Endothelial cell of umbilical vein (primary cell): ENCODE data around the gene TENM4. TPM values are rescaled to one million over a fixed set of nuclear protein-coding genes. Genes with fewer than 3 reads are reported as not detected.
A peak's percentile ranks its signal among the peaks of the same experiment; 100 is the strongest.

Source experiments
- BruUV-seq: library from RNA; stranded (reverse); fragments of 400-500 nt; replicated peaks from 2 replicates; lab custom pipeline; 2021; lab: Mats Ljungman, UMichigan
- CTCF ChIA-PET: fragments of 300-600, 350-600 bp; sonication (Branson Sonifier 250); formaldehyde crosslinking; loops from one replicate; lab custom pipeline; 2021; ENCODE audit warnings: antibody characterized with exemption, inconsistent platforms; lab: Charles Lee
- POLR2A ChIA-PET: fragments of 300-600, 350-600 bp; sonication (Branson Sonifier 250); formaldehyde crosslinking; loops from one replicate; lab custom pipeline; 2021; ENCODE audit warnings: antibody characterized with exemption, inconsistent platforms; lab: Charles Lee
- DNase-seq: peaks from one replicate; pipeline ENCODE4 v3.0.0-alpha.2; 2011; ENCODE audit warnings: low read depth, low spot score
- FAIRE-seq: peaks from 2 replicates; lab custom pipeline; 2011; peaks lifted over from hg19 to GRCh38; lab: Jason Lieb, UNC
- H2AFZ ChIP-seq: 2 replicates; pipeline ENCODE4 v1.6.0; 2012; ENCODE audit warnings: low read depth, low read length, control low read depth, inconsistent platforms
- H3K27ac ChIP-seq: 2 replicates; pipeline ENCODE4 v1.5.1; 2011; ENCODE audit warnings: low read depth, mild to moderate bottlenecking, control low read depth, low read length, moderate library complexity; ENCODE audit not compliant: insufficient read depth
- H3K27me3 ChIP-seq, 2 experiments: 2 replicates each; pipeline versions ENCODE4 v1.6.0 to v1.6.1; 2011; ENCODE audit warnings: low read length in 2 of 2, mixed read lengths in 1 of 2; ENCODE audit not compliant: control insufficient read depth in 2 of 2, insufficient read depth in 2 of 2
- H3K36me3 ChIP-seq, 2 experiments: 2 replicates in 1 of 2; 3 replicates in 1 of 2; pipeline ENCODE4 v1.5.1; 2011; ENCODE audit warnings: low read length in 2 of 2, mild to moderate bottlenecking in 1 of 2, moderate library complexity in 1 of 2; ENCODE audit not compliant: control insufficient read depth in 2 of 2, insufficient read depth in 2 of 2; ENCODE audit errors: extremely low read depth in 1 of 2
- H3K4me1 ChIP-seq: 3 replicates; pipeline ENCODE4 v1.5.1; 2011; ENCODE audit warnings: mild to moderate bottlenecking, low read length; ENCODE audit not compliant: control insufficient read depth, insufficient read depth; ENCODE audit errors: extremely low read depth
- H3K4me2 ChIP-seq: 2 replicates; pipeline ENCODE4 v1.6.1; 2011; ENCODE audit warnings: low read length, control low read depth, mixed read lengths; ENCODE audit not compliant: insufficient read depth
- H3K4me3 ChIP-seq, 3 experiments: fragments of 200-600 bp in 1 of 3; sonication (generic), shearing (Covaris generic) in 1 of 3; replicated peaks in 1 of 3; 2 replicates each; pipeline ENCODE4 v1.5.1; 2011 to 2016; ENCODE audit warnings: control low read depth in 3 of 3, low read length in 3 of 3, mild to moderate bottlenecking in 2 of 3, inconsistent platforms in 1 of 3, low read depth in 1 of 3, moderate library complexity in 1 of 3; ENCODE audit not compliant: insufficient read depth in 1 of 3
- H3K79me2 ChIP-seq: 2 replicates; pipeline ENCODE4 v1.6.0; 2012; ENCODE audit warnings: low read length, inconsistent platforms; ENCODE audit not compliant: control insufficient read depth, insufficient read depth
- H3K9ac ChIP-seq: replicated peaks from 2 replicates; pipeline ENCODE3; 2011; ENCODE audit warnings: low read length, control low read depth; ENCODE audit not compliant: insufficient read depth; ENCODE audit errors: extremely low read depth
- H3K9me1 ChIP-seq: replicated peaks from 3 replicates; pipeline ENCODE4 v1.6.0; 2011; ENCODE audit warnings: mild to moderate bottlenecking, low read length; ENCODE audit not compliant: control insufficient read depth, insufficient read depth; ENCODE audit errors: extremely low read depth
- H3K9me3 ChIP-seq: replicated peaks from 2 replicates; pipeline ENCODE4 v1.5.1; 2012; ENCODE audit warnings: low read length, inconsistent platforms; ENCODE audit not compliant: control insufficient read depth, insufficient read depth
- H4K20me1 ChIP-seq: replicated peaks from 2 replicates; pipeline ENCODE3; 2011; ENCODE audit warnings: mild to moderate bottlenecking, low read length; ENCODE audit not compliant: control insufficient read depth, insufficient read depth; ENCODE audit errors: extremely low read depth
- CTCF ChIP-seq, 2 donors: IDR thresholded peaks; 1 replicate in 1 of 2; 2 replicates in 1 of 2; pipeline ENCODE4 v1.5.1; 2011; ENCODE audit warnings: low read length in 2 of 2, mild to moderate bottlenecking in 2 of 2, moderate library complexity in 2 of 2, control low read depth in 1 of 2, inconsistent platforms in 1 of 2, low read depth in 1 of 2; ENCODE audit not compliant: insufficient read depth in 1 of 2; ENCODE audit errors: extremely low read depth in 1 of 2
- EZH2 ChIP-seq: IDR thresholded peaks from 2 replicates; pipeline ENCODE4 v1.6.1; 2012; ENCODE audit warnings: borderline replicate concordance, low read depth, mild to moderate bottlenecking, moderate library complexity, low read length, inconsistent platforms; ENCODE audit not compliant: severe bottlenecking
- GATA2 ChIP-seq: IDR thresholded peaks from 2 replicates; pipeline ENCODE4 v1.7.0; 2011; ENCODE audit warnings: low read depth, mild to moderate bottlenecking, moderate library complexity, mixed read lengths, low read length; ENCODE audit not compliant: insufficient read length, insufficient read depth
- JUN ChIP-seq: IDR thresholded peaks from 2 replicates; pipeline ENCODE4 v1.6.1; 2011; ENCODE audit warnings: borderline replicate concordance, low read depth; ENCODE audit not compliant: insufficient read length, insufficient read depth
- POLR2A ChIP-seq: IDR thresholded peaks from 2 replicates; pipeline ENCODE4 v1.6.1; 2012; ENCODE audit warnings: low read depth, mild to moderate bottlenecking, control low read depth, low read length
- POLR2AphosphoS5 ChIP-seq: IDR thresholded peaks from 2 replicates; pipeline ENCODE4 v1.6.1; 2012; ENCODE audit warnings: low read depth, mild to moderate bottlenecking, control low read depth, low read length, moderate library complexity; ENCODE audit not compliant: insufficient read depth
- dilution Hi-C: fragments of 300-500 bp; cut with MboI; formaldehyde crosslinking; loops from one replicate; pipeline ENCODE4 v1.15.0; 2019; ENCODE audit warnings: low sequenced_read_pairs; ENCODE audit not compliant: extremely low pct_ligation_motif_present
- intact Hi-C: fragments of 100-400 bp; cut with micrococcal nuclease; formaldehyde crosslinking; loops from one replicate; pipeline ENCODE4 v1.10.0; 2022
- polyA plus RNA-seq, 4 experiments: library from polyadenylated mRNA; depleted of rRNA in 3 of 4; stranded (reverse) in 3 of 4; unstranded in 1 of 4; fragments of >200 nt; gene quantifications; 2 replicates each; pipeline versions ENCODE4 v1.2.1 to v1.2.3, GENCODE V29; 2011 to 2012; ENCODE audit warnings: missing spikeins in 1 of 4
- total RNA-seq: library from RNA; stranded (reverse); gene quantifications from 2 replicates; pipeline ENCODE4 v1.2.3, GENCODE V29; 2021

The TENM4 gene
- total and polyA plus RNA-seq, 2 donors (not counting 3 experiments of a cell fraction or from before 2014, with no cell fraction given), result 0.06 to 0.27 TPM

GRCh38 chr11:79400717-79401330, 40.0 kb downstream of the TENM4 start:
- intact Hi-C loops, result no loop called here
- ChIA-PET CTCF (no interaction called here), POLR2A (no interaction called here)
- no peaks in the 10 kb centered on the region for H4K20me1 ChIP-seq
- H3K9me1 ChIP-seq, result no peaks in the 10 kb centered on the region
- no peak for FAIRE-seq
- H3K4me3 ChIP-seq, result no peak overlapping the region
- no TSS peak for BruUV-seq
- H3K27ac ChIP-seq, result no peak overlapping the region
- DNase-seq, result no peak
- TF ChIP-seq POLR2A (no peak), EZH2 (no peak), JUN (no peak), POLR2AphosphoS5 (no peak), GATA2 (no peak), CTCF (IDR thresholded peaks at IDR 0.05; ENCODE audit: extremely low read depth in 1 of 2, insufficient read depth in 1 of 2, low read depth in 1 of 2, low read length in 2 of 2) (peak in 1 of 2 donors; percentile 18)
- H3K79me2 ChIP-seq, result no peaks in the 10 kb centered on the region
- no peaks in the 10 kb centered on the region for H3K36me3 ChIP-seq
- H2AFZ ChIP-seq, result no peak overlapping the region
- H3K9ac ChIP-seq, result no peak overlapping the region
- no peak overlapping the region for H3K4me2 ChIP-seq
- dilution Hi-C loops, result no loop called here
- no peaks in the 10 kb centered on the region for H3K4me1 ChIP-seq
- H3K27me3 ChIP-seq, result no peaks in the 10 kb centered on the region
- no peaks in the 10 kb centered on the region for H3K9me3 ChIP-seq
